Lower leg skin (tissue), 3 donors: ENCODE measurements around the gene DSN1.

Experiments
- POLR2A ChIP-seq, 2 donors: fragments of 450-650 bp; IDR thresholded peaks; one replicate each; pipeline ENCODE4 v1.6.1; 2016 to 2017; ENCODE audit warnings: antibody characterized with exemption in 2 of 2, mild to moderate bottlenecking in 1 of 2, moderate library complexity in 1 of 2
- TF ChIP-seq, protein P1 (sequence below), 3 donors: fragments of 450-650 bp; IDR thresholded peaks; one replicate each; pipeline ENCODE4 v1.5.1; 2016; ENCODE audit warnings: antibody characterized with exemption in 3 of 3, mild to moderate bottlenecking in 3 of 3, moderate library complexity in 2 of 3

DNA sequence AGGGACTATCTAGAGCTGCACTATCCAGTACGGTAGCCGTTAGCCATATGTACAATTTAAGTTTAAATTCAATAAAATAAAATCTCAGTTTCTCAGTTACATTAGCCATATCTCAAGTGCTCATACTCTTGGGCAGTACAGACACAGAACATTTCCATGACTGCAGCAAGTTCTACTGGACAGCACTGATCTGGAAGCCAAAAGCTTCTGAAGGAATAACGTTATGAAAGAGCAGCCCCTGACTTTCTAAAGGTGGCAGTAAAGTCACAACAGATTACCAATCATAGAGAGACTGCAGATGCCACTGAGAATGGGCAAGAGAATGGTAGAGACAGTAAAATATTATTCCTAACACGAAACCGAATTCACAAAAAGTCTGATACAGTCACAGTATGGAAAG is 64.4 kb downstream of the DSN1 start:
- TF ChIP-seq, protein P1, sequence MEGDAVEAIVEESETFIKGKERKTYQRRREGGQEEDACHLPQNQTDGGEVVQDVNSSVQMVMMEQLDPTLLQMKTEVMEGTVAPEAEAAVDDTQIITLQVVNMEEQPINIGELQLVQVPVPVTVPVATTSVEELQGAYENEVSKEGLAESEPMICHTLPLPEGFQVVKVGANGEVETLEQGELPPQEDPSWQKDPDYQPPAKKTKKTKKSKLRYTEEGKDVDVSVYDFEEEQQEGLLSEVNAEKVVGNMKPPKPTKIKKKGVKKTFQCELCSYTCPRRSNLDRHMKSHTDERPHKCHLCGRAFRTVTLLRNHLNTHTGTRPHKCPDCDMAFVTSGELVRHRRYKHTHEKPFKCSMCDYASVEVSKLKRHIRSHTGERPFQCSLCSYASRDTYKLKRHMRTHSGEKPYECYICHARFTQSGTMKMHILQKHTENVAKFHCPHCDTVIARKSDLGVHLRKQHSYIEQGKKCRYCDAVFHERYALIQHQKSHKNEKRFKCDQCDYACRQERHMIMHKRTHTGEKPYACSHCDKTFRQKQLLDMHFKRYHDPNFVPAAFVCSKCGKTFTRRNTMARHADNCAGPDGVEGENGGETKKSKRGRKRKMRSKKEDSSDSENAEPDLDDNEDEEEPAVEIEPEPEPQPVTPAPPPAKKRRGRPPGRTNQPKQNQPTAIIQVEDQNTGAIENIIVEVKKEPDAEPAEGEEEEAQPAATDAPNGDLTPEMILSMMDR (IDR thresholded peaks at IDR 0.05): no peak
- TF ChIP-seq POLR2A (IDR thresholded peaks at IDR 0.05): no peak
